Ovary (tissue), 9 donors: ENCODE results near the gene RPTOR. TPM values are rescaled to one million over a fixed set of nuclear protein-coding genes. Genes with fewer than 3 reads are reported as not detected.

Experiments used
- DNase-seq, 5 donors: peaks; one replicate each; pipeline ENCODE4 v3.0.0-alpha.2; 2019 to 2020
- H3K27ac ChIP-seq, 2 donors: fragments of 200-600 bp; one replicate each; pipeline versions ENCODE4 v1.5.1 to v1.8.0; 2019 to 2022
- H3K27me3 ChIP-seq: fragments of 200-600 bp; one replicate; pipeline ENCODE4 v1.8.0; 2022
- H3K36me3 ChIP-seq: fragments of 200-600 bp; sonication (generic); one replicate; pipeline ENCODE4 v1.5.1; 2019
- H3K4me1 ChIP-seq: one replicate; pipeline ENCODE4 v1.8.1; 2013; ENCODE audit warnings: mild to moderate bottlenecking, moderate library complexity; ENCODE audit not compliant: insufficient read depth
- H3K4me3 ChIP-seq: fragments of 200-600 bp; sonication (generic); one replicate; pipeline ENCODE4 v1.5.1; 2017
- H3K9me3 ChIP-seq, 2 donors: fragments of 200-600 bp in 1 of 2; sonication (generic) in 1 of 2; one replicate each; pipeline versions ENCODE4 v1.5.1 to v1.8.1; 2013 to 2019; ENCODE audit warnings: mild to moderate bottlenecking in 1 of 2, moderate library complexity in 1 of 2
- EP300 ChIP-seq: sonication (generic); formaldehyde crosslinking; IDR thresholded peaks from one replicate; pipeline ENCODE4 v1.6.1; 2017; ENCODE audit warnings: antibody characterized with exemption
- POLR2A ChIP-seq: fragments of 450-650 bp; IDR thresholded peaks from one replicate; pipeline ENCODE4 v1.6.1; 2017; ENCODE audit warnings: antibody characterized with exemption, mild to moderate bottlenecking, moderate library complexity
- WGBS, 3 donors: extraction: QIAGEN DNeasy Blood & Tissue Kit in 1 of 3; methylation state at CpG; one replicate each; pipeline versions ENCODE4 v1.1.5 to v1.1.7; 2013 to 2017; 5-methylcytosine and 5-hydroxymethylcytosine counted together
- intact Hi-C, 4 donors: fragments of 100-400 bp; cut with DNase I; formaldehyde crosslinking; loops; one replicate each; pipeline versions ENCODE4 v1.11.0 to v1.15.1; 2022 to 2023
- polyA plus RNA-seq, 2 donors: library from polyadenylated mRNA; stranded (reverse); fragments of 200-250 nt in 1 of 2; fragments of 350-450 nt in 1 of 2; fragmentation: Illumina TruSeq in 1 of 2; extraction: RNeasy Lipid Tissue Mini Kit (QIAGEN cat#74804) in 1 of 2; gene quantifications; one replicate each; pipeline ENCODE4 v1.2.3, GENCODE V29; 2013 to 2014
- total RNA-seq, 7 donors: library from RNA; depleted of rRNA in 2 of 7; stranded (reverse); fragments of >200 nt in 2 of 7; fragmentation: NEBNext Ultra II Directional in 3 of 7; extraction: Animal tissue kit (Norgen Biotek cat#: 25700) in 3 of 7; gene quantifications; one replicate each; pipeline versions ENCODE4 v1.1.0 to v1.2.4, GENCODE V29; 2016 to 2023
- TF ChIP-seq, protein P1 (sequence below), 3 donors: fragments of 450-650 bp in 2 of 3; fragments of 200-600 bp in 1 of 3; IDR thresholded peaks; one replicate each; pipeline versions ENCODE4 v1.5.1 to v1.8.0; 2016 to 2022; ENCODE audit warnings: antibody characterized with exemption in 3 of 3, mild to moderate bottlenecking in 1 of 3
- donor health status: DM: no; HTN: no; CAD: no; lungs with moderate emphysema.
- donor health status: DM: no; HTN: no; CAD: no.
- donor health status: Bipolar disorder and iron deficiency.
- donor health status: DM: yes; HTN: yes; CAD: no.
- donor health status: DM: no; HTN: no; CAD: no.
- donor health status: DM: yes; HTN: yes; CAD: no.

Gene RPTOR
- total and polyA plus RNA-seq, 9 donors: 11.1 to 41.9 (median 27.9) TPM

DNA sequence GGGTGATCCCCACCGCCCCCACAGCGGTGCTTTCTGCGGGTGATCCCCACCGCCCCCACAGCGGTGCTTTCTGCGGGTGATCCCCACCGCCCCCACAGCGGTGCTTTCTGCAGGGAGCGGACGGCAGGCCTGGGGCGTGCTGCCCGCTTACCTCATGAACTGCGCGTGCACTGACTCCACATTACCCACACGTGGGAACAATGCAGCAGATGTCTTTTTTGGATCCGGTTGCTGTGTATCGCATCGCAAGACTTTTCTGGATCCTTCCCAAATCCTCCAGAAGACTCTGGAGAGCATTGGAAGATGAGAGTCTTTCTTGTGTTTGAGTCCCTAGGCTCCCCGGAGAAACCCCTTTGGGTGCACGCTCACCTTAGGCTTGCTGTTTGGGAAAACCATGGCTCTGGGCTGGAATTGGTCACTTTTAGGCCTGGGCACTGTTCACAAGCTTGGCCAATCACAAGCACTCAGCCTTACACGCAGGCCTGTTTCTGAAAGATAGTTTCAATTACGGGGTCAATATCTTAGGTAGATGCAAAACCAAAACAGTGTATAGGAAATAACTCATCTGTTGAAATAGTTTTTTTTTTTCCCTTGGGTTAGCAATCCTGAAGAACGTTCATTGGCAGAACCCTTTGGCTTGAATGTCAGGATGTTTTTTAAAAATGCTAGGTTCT lies 201.8 kb downstream of the RPTOR start:
- H3K27me3 ChIP-seq: no peaks in the 10 kb centered on the region
- TF ChIP-seq EP300 (no peak), POLR2A (no peak)
- TF ChIP-seq, protein P1, sequence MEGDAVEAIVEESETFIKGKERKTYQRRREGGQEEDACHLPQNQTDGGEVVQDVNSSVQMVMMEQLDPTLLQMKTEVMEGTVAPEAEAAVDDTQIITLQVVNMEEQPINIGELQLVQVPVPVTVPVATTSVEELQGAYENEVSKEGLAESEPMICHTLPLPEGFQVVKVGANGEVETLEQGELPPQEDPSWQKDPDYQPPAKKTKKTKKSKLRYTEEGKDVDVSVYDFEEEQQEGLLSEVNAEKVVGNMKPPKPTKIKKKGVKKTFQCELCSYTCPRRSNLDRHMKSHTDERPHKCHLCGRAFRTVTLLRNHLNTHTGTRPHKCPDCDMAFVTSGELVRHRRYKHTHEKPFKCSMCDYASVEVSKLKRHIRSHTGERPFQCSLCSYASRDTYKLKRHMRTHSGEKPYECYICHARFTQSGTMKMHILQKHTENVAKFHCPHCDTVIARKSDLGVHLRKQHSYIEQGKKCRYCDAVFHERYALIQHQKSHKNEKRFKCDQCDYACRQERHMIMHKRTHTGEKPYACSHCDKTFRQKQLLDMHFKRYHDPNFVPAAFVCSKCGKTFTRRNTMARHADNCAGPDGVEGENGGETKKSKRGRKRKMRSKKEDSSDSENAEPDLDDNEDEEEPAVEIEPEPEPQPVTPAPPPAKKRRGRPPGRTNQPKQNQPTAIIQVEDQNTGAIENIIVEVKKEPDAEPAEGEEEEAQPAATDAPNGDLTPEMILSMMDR (IDR thresholded peaks at IDR 0.05): no peak
- no peaks in the 10 kb centered on the region for H3K9me3 ChIP-seq
- H3K4me1 ChIP-seq: no peaks in the 10 kb centered on the region
- H3K4me3 ChIP-seq: no peak overlapping the region
- intact Hi-C loops: no loop called here
- H3K36me3 ChIP-seq: no peaks in the 10 kb centered on the region
- WGBS, 3 donors: 87 to 91% (median 88%) methylated on average over 21 to 23 of the region's 23 CpGs
- H3K27ac ChIP-seq: no peak overlapping the region
- DNase-seq: no peak

- Histone ChIP-seq H3K4me1 (peaks cover 3% of the 10 kb centered on the region), H3K27ac (no peak overlapping the region), H3K4me3 (no peak overlapping the region), H3K27me3 (no peaks in the 10 kb centered on the region), H3K9me3 (no peaks in the 10 kb centered on the region), H3K36me3 (no peaks in the 10 kb centered on the region)
- intact Hi-C loops: no loop called here
- DNase-seq: no peak
- WGBS, 3 donors: 92 to 98% (median 93%) methylated on average over 9 of the region's 9 CpGs
- TF ChIP-seq EP300 (no peak), POLR2A (no peak)
- TF ChIP-seq, protein P1 (IDR thresholded peaks at IDR 0.05): no peak
These were observed 202.8 kb downstream of the RPTOR start for GRCh38 chr17:80747469-80747868.

- Histone ChIP-seq H3K27ac (no peak overlapping the region), H3K4me3 (no peak overlapping the region), H3K4me1 (peaks cover 3% of the 10 kb centered on the region), H3K27me3 (no peaks in the 10 kb centered on the region), H3K36me3 (no peaks in the 10 kb centered on the region), H3K9me3 (no peaks in the 10 kb centered on the region)
- 91 to 96% (median 94%) methylated on average over 3 of the region's 3 CpGs for WGBS, 3 donors
- DNase-seq: no peak
- TF ChIP-seq EP300 (no peak), POLR2A (no peak)
- intact Hi-C loops: no loop called here
These were observed 205.0 kb downstream of the RPTOR start for GRCh38 chr17:80749611-80750010.

- no peak for DNase-seq
- no peak overlapping the region for H3K27ac ChIP-seq
- 74 to 82% (median 77%) methylated on average over 14 of the region's 14 CpGs for WGBS, 3 donors
These were observed 205.6 kb downstream of the RPTOR start for GRCh38 chr17:80750263-80750662.

More at GRCh38 chr17:80750263-80750662, 205.6 kb downstream of the RPTOR start:
- H3K27me3 ChIP-seq: no peaks in the 10 kb centered on the region
- H3K9me3 ChIP-seq: no peaks in the 10 kb centered on the region
- intact Hi-C loops: no loop called here
- H3K4me1 ChIP-seq: peaks cover 3% of the 10 kb centered on the region
- H3K4me3 ChIP-seq: no peak overlapping the region
- no peaks in the 10 kb centered on the region for H3K36me3 ChIP-seq
- TF ChIP-seq EP300 (no peak), POLR2A (no peak)
- TF ChIP-seq, protein P1 (IDR thresholded peaks at IDR 0.05): no peak
